Neural cell (in vitro differentiated cells): ENCODE measurements around the gene FPGS. TPM values are rescaled to one million over a fixed set of nuclear protein-coding genes. Genes with fewer than 3 reads are reported as not detected.

Experiments used
- H2AFZ ChIP-seq: fragments of 200-600, 300-800 bp; sonication (generic), shearing (Covaris generic); 2 replicates; pipeline ENCODE4 v1.6.0; 2014; ENCODE audit warnings: low read depth, mild to moderate bottlenecking, antibody characterized with exemption, low read length, moderate library complexity
- H3F3A ChIP-seq: fragments of 200-600 bp; shearing (Covaris generic); 2 replicates; pipeline ENCODE4 v1.6.1; 2016; ENCODE audit warnings: mild to moderate bottlenecking, moderate library complexity, mixed read lengths, antibody characterized with exemption, low read length; ENCODE audit not compliant: insufficient read depth, poor library complexity, severe bottlenecking
- H3K27ac ChIP-seq: fragments of 200-600, 300-800 bp; sonication (generic), shearing (Covaris generic); 2 replicates; pipeline ENCODE4 v1.5.1; 2014; ENCODE audit warnings: mild to moderate bottlenecking, low read length, moderate library complexity
- H3K27me3 ChIP-seq: fragments of 300-800, 200-600 bp; sonication (generic), shearing (Covaris generic); 2 replicates; pipeline ENCODE4 v1.6.0; 2014; ENCODE audit warnings: mild to moderate bottlenecking, low read depth, low read length, moderate library complexity; ENCODE audit not compliant: insufficient read depth
- H3K36me3 ChIP-seq: fragments of 300-800, 200-600 bp; sonication (generic), shearing (Covaris generic); 2 replicates; pipeline ENCODE4 v1.5.1; 2014; ENCODE audit warnings: mild to moderate bottlenecking, antibody characterized with exemption, low read length, moderate library complexity; ENCODE audit not compliant: insufficient read depth
- H3K4me2 ChIP-seq: fragments of 300-800, 200-600 bp; sonication (generic), shearing (Covaris generic); 2 replicates; pipeline ENCODE4 v1.6.0; 2014; ENCODE audit warnings: mild to moderate bottlenecking, low read length
- H3K4me3 ChIP-seq: fragments of 300-800, 200-600 bp; sonication (generic), shearing (Covaris generic); 2 replicates; pipeline ENCODE4 v1.5.1; 2014; ENCODE audit warnings: mild to moderate bottlenecking, low read length, moderate library complexity
- H3K79me2 ChIP-seq: fragments of 200-600 bp; shearing (Covaris generic); replicated peaks from 2 replicates; pipeline ENCODE4 v1.6.0; 2014; ENCODE audit warnings: mild to moderate bottlenecking, low read length, moderate library complexity; ENCODE audit not compliant: insufficient read depth
- H3K9ac ChIP-seq: fragments of 300-800, 200-600 bp; sonication (generic), shearing (Covaris generic); 2 replicates; pipeline ENCODE4 v1.6.1; 2016; ENCODE audit warnings: mild to moderate bottlenecking, low read length, mixed read lengths
- H3K9me2 ChIP-seq: fragments of 200-600 bp; shearing (Covaris generic); 2 replicates; pipeline ENCODE4 v1.6.1; 2016; ENCODE audit warnings: mild to moderate bottlenecking, low read length, mixed read lengths; ENCODE audit not compliant: insufficient read depth
- H3K9me3 ChIP-seq: fragments of 200-600, 300-800 bp; sonication (generic), shearing (Covaris generic); 2 replicates; pipeline ENCODE4 v1.6.1; 2016; ENCODE audit warnings: mild to moderate bottlenecking, mixed run types, low read length, moderate library complexity, mixed read lengths
- H4K20me1 ChIP-seq: fragments of 200-600 bp; shearing (Covaris generic); 2 replicates; pipeline ENCODE4 v1.6.1; 2016; ENCODE audit warnings: mild to moderate bottlenecking, mixed run types; ENCODE audit not compliant: insufficient read depth
- EP300 ChIP-seq: fragments of 450-650 bp; conservative IDR thresholded peaks from 2 replicates; pipeline ENCODE4 v1.6.1; 2014; ENCODE audit warnings: antibody characterized with exemption, mild to moderate bottlenecking, moderate library complexity; ENCODE audit not compliant: poor library complexity, severe bottlenecking
- EZH2 ChIP-seq: fragments of 200-600, 300-800 bp; shearing (Covaris generic), sonication (generic); IDR thresholded peaks from 2 replicates; pipeline ENCODE4 v1.6.1; 2014; ENCODE audit warnings: antibody characterized with exemption, low read length, borderline replicate concordance, mild to moderate bottlenecking; ENCODE audit not compliant: insufficient read depth, poor library complexity, severe bottlenecking
- MXI1 ChIP-seq: fragments of 450-650 bp; conservative IDR thresholded peaks from 2 replicates; pipeline ENCODE4 v1.6.1; 2014; ENCODE audit warnings: antibody characterized with exemption, mild to moderate bottlenecking; ENCODE audit not compliant: poor library complexity, severe bottlenecking
- POLR2AphosphoS5 ChIP-seq: IDR thresholded peaks from 2 replicates; pipeline ENCODE4 v1.6.1; 2012
- RAD21 ChIP-seq: fragments of 450-650 bp; conservative IDR thresholded peaks from 2 replicates; pipeline ENCODE4 v1.6.1; 2014; ENCODE audit warnings: antibody characterized with exemption, mild to moderate bottlenecking, moderate library complexity
- SMC3 ChIP-seq: fragments of 450-650 bp; conservative IDR thresholded peaks from 2 replicates; pipeline ENCODE4 v1.6.1; 2014; ENCODE audit warnings: antibody characterized with exemption, mild to moderate bottlenecking, moderate library complexity; ENCODE audit not compliant: poor library complexity
- TAF1 ChIP-seq: IDR thresholded peaks from 2 replicates; pipeline ENCODE4 v1.6.1; 2012; ENCODE audit warnings: low read depth
- polyA plus RNA-seq: library from polyadenylated mRNA; depleted of rRNA; stranded (reverse); fragments of >200 nt; gene quantifications from 2 replicates; pipeline ENCODE4 v1.2.3, GENCODE V29; 2014
- TF ChIP-seq, protein P1 (sequence below): IDR thresholded peaks from 2 replicates; pipeline ENCODE4 v1.6.1; 2012; ENCODE audit warnings: borderline replicate concordance
- TF ChIP-seq, protein P2 (sequence below): fragments of 450-650 bp; IDR thresholded peaks from 2 replicates; pipeline ENCODE4 v1.5.1; 2014; ENCODE audit warnings: antibody characterized with exemption, mild to moderate bottlenecking, moderate library complexity; ENCODE audit not compliant: poor library complexity, severe bottlenecking

FPGS gene
- polyA plus RNA-seq, 1 donor from 2014 or later = 38.4 TPM

DNA sequence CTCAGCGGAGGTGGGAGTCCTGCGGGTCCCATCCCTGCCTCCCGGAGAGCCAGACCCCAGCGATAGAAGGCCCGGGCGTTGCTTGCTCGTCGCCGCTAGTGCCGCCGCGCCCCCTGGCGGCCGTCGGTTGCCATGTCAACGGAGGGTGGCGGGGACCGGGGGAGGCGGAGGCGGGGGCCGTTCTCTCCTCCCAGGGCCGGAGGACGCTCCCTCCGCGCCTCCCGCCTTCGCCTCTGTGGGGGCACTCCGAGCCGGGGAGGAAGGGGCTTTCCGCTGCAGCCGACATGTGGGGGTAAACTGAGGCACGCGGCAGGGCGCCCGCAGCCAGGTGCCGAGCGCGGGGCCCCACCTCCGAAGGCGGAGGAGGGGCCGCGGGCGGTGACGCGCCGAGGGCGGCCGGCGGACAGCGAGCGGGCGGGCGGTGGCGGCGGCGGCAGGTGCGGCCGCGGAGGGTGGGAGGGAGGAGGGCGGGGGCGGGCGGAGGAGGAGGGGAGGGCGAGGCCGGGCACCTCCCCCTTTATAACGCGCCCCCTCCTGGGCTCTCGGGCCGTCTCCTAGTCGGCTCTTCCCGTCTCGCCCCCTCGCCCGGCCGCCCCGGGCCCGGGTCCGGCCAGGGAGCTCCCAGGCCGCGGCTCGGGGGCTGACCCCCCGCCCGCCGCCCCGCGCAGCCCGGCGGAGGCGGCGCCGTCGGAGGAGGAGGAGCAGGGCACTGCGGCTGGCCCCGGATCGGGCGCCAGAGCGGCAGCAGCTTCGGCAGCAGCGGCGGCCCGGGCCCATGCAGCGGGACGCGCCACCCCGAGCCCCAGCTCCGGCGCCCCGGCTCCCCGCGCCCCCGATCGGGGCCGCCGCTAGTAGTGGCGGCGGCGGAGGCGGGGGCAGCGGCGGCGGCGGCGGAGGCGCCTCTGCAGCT, 17.4 kb upstream of the FPGS start:
- H4K20me1 ChIP-seq = peaks cover 3% of the 10 kb centered on the region
- H3K9me2 ChIP-seq = no peaks in the 10 kb centered on the region
- no peaks in the 10 kb centered on the region for H3K9me3 ChIP-seq
- H3K9ac ChIP-seq = peak overlapping the region; percentile 89
- H3K4me3 ChIP-seq = peak overlapping the region; percentile 96
- H3F3A ChIP-seq = no peaks in the 10 kb centered on the region
- no peaks in the 10 kb centered on the region for H3K27me3 ChIP-seq
- peaks cover 7% of the 10 kb centered on the region for H3K36me3 ChIP-seq
- no peak overlapping the region for H3K4me2 ChIP-seq
- H2AFZ ChIP-seq = peak overlapping the region; percentile 14
- TF ChIP-seq EZH2 = no peak
- TF ChIP-seq RAD21 = peak; percentile 86
- TF ChIP-seq, protein P1, sequence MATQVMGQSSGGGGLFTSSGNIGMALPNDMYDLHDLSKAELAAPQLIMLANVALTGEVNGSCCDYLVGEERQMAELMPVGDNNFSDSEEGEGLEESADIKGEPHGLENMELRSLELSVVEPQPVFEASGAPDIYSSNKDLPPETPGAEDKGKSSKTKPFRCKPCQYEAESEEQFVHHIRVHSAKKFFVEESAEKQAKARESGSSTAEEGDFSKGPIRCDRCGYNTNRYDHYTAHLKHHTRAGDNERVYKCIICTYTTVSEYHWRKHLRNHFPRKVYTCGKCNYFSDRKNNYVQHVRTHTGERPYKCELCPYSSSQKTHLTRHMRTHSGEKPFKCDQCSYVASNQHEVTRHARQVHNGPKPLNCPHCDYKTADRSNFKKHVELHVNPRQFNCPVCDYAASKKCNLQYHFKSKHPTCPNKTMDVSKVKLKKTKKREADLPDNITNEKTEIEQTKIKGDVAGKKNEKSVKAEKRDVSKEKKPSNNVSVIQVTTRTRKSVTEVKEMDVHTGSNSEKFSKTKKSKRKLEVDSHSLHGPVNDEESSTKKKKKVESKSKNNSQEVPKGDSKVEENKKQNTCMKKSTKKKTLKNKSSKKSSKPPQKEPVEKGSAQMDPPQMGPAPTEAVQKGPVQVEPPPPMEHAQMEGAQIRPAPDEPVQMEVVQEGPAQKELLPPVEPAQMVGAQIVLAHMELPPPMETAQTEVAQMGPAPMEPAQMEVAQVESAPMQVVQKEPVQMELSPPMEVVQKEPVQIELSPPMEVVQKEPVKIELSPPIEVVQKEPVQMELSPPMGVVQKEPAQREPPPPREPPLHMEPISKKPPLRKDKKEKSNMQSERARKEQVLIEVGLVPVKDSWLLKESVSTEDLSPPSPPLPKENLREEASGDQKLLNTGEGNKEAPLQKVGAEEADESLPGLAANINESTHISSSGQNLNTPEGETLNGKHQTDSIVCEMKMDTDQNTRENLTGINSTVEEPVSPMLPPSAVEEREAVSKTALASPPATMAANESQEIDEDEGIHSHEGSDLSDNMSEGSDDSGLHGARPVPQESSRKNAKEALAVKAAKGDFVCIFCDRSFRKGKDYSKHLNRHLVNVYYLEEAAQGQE = no peak
- TF ChIP-seq, protein P2, sequence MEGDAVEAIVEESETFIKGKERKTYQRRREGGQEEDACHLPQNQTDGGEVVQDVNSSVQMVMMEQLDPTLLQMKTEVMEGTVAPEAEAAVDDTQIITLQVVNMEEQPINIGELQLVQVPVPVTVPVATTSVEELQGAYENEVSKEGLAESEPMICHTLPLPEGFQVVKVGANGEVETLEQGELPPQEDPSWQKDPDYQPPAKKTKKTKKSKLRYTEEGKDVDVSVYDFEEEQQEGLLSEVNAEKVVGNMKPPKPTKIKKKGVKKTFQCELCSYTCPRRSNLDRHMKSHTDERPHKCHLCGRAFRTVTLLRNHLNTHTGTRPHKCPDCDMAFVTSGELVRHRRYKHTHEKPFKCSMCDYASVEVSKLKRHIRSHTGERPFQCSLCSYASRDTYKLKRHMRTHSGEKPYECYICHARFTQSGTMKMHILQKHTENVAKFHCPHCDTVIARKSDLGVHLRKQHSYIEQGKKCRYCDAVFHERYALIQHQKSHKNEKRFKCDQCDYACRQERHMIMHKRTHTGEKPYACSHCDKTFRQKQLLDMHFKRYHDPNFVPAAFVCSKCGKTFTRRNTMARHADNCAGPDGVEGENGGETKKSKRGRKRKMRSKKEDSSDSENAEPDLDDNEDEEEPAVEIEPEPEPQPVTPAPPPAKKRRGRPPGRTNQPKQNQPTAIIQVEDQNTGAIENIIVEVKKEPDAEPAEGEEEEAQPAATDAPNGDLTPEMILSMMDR = peak; percentile 84
- no peak for TF ChIP-seq TAF1
- peak; percentile 7 for TF ChIP-seq MXI1
- TF ChIP-seq EP300 = peak; percentile 26
- no peak for TF ChIP-seq POLR2AphosphoS5
- TF ChIP-seq SMC3 = peak; percentile 91
- H3K27ac ChIP-seq = peak overlapping the region; percentile 86
- H3K79me2 ChIP-seq = peaks cover 11% of the 10 kb centered on the region

- H3K36me3 ChIP-seq = peaks cover 7% of the 10 kb centered on the region
- peaks cover 3% of the 10 kb centered on the region for H4K20me1 ChIP-seq
- H3F3A ChIP-seq = no peaks in the 10 kb centered on the region
- no peaks in the 10 kb centered on the region for H3K9me2 ChIP-seq
- H3K27me3 ChIP-seq = no peaks in the 10 kb centered on the region
- peak within 1 kb of the TSS; percentile 89 for H3K9ac ChIP-seq
- no peaks in the 10 kb centered on the region for H3K9me3 ChIP-seq
- peak within 1 kb of the TSS; percentile 96 for H3K4me3 ChIP-seq
- peak within 1 kb of the TSS; percentile 86 for H3K27ac ChIP-seq
- TF ChIP-seq POLR2AphosphoS5 (peak; percentile 80), EZH2 (no peak), EP300 (peak; percentile 15), MXI1 (peak; percentile 69)
- peak within 1 kb of the TSS; percentile 33 for H2AFZ ChIP-seq
- peak within 1 kb of the TSS; percentile 54 for H3K4me2 ChIP-seq
- peaks cover 11% of the 10 kb centered on the region for H3K79me2 ChIP-seq
These were observed 16.5 kb upstream of the FPGS start, which contains the start of gene CDK9 for GRCh38 chr9:127785933-127786772. Gene CDK9, plus strand, starts transcription at chr9:127786034. Its CDS starts 115 bp downstream, at chr9:127786149.
